Muscle layer of colon (tissue), 2 donors: ENCODE measurements around the gene PGK1.
"Not testable (repeated sequence)": the region's sequence is repeated elsewhere in the genome, so short reads cannot be mapped to it uniquely, and the experiment has no call there.

Experiments
- H3K27ac ChIP-seq: one replicate; pipeline ENCODE4 v1.7.0; 2013; ENCODE audit warnings: low read depth, mild to moderate bottlenecking, low read length, moderate library complexity
- H3K27me3 ChIP-seq, 2 donors: one replicate each; pipeline ENCODE4 v1.7.0; 2013; ENCODE audit warnings: low read length in 2 of 2, mild to moderate bottlenecking in 2 of 2; ENCODE audit not compliant: insufficient read depth in 2 of 2, control insufficient read depth in 1 of 2
- H3K36me3 ChIP-seq: one replicate; pipeline ENCODE4 v1.7.0; 2013; ENCODE audit warnings: mild to moderate bottlenecking, low read length; ENCODE audit not compliant: insufficient read depth
- H3K4me1 ChIP-seq: one replicate; pipeline ENCODE4 v1.7.0; 2013; ENCODE audit warnings: mild to moderate bottlenecking, low read length; ENCODE audit not compliant: insufficient read depth
- H3K4me3 ChIP-seq, 2 donors: one replicate each; pipeline ENCODE4 v1.7.0; 2013; ENCODE audit warnings: low read length in 2 of 2, low read depth in 1 of 2, mild to moderate bottlenecking in 1 of 2, moderate library complexity in 1 of 2
- H3K9ac ChIP-seq: one replicate; pipeline ENCODE4 v1.7.0; 2013; ENCODE audit warnings: low read length
- H3K9me3 ChIP-seq: one replicate; pipeline ENCODE4 v1.7.0; 2013; ENCODE audit warnings: mild to moderate bottlenecking, low read length
- donor health status: abdominal sarcoma.
- donor health status: Adenocarcinoma of cecum.

The PGK1 gene

DNA sequence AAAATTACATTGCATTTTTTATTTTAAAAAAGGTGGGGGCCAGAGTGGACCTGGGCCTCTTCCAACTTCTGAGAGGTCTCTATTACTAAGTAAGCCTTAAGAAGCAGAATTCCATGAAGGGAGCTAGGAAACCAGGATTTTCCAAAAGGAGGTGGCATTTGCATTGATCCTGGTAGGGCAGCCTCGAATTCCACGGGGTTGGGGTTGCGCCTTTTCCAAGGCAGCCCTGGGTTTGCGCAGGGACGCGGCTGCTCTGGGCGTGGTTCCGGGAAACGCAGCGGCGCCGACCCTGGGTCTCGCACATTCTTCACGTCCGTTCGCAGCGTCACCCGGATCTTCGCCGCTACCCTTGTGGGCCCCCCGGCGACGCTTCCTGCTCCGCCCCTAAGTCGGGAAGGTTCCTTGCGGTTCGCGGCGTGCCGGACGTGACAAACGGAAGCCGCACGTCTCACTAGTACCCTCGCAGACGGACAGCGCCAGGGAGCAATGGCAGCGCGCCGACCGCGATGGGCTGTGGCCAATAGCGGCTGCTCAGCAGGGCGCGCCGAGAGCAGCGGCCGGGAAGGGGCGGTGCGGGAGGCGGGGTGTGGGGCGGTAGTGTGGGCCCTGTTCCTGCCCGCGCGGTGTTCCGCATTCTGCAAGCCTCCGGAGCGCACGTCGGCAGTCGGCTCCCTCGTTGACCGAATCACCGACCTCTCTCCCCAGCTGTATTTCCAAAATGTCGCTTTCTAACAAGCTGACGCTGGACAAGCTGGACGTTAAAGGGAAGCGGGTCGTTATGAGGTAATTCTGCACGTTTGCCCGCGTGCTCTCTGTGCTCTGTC, at the start of gene PGK1:
TSS of gene PGK1 (plus strand) at position 626 of the 824 bp plus-strand sequence. CDS start at position 719, 93 bp downstream.
- peaks cover 16% of the 10 kb centered on the region for H3K4me1 ChIP-seq
- no peaks in the 10 kb centered on the region for H3K36me3 ChIP-seq
- peaks cover 0 to 5% of the 10 kb centered on the region in 2 donors for H3K27me3 ChIP-seq
- H3K9me3 ChIP-seq = no peaks in the 10 kb centered on the region
- peak within 1 kb of the TSS; percentile 42 for H3K9ac ChIP-seq
- H3K27ac ChIP-seq = peak within 1 kb of the TSS; percentile 80
- H3K4me3 ChIP-seq = peak within 1 kb of the TSS; percentile 27 to 69

DNA sequence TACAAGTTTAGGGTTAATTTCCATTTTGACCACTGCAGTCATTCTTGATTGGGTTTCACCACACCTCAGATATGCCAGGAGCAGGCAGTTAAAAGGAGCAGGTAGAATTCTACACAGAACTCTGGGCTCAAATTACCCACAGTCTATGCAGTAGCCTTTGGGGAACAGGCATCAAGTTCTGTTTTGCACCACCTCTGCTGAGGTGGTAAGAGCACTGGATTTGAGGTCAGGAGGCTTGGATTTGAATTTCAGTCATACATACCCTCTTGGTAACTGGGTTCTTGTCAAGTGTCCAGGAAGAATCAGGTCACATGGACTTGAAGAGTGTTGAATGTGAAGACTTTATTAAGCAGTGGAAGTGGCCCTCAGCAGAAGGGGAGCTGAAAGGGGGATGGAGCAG, 40.4 kb upstream of the PGK1 start:
- no peaks in the 10 kb centered on the region for H3K4me1 ChIP-seq
- H3K4me3 ChIP-seq = no peak overlapping the region
- H3K9me3 ChIP-seq = no peaks in the 10 kb centered on the region
- no peaks in the 10 kb centered on the region for H3K36me3 ChIP-seq
- no peak overlapping the region for H3K9ac ChIP-seq
- no peaks in the 10 kb centered on the region for H3K27me3 ChIP-seq
- H3K27ac ChIP-seq = no peak overlapping the region

DNA sequence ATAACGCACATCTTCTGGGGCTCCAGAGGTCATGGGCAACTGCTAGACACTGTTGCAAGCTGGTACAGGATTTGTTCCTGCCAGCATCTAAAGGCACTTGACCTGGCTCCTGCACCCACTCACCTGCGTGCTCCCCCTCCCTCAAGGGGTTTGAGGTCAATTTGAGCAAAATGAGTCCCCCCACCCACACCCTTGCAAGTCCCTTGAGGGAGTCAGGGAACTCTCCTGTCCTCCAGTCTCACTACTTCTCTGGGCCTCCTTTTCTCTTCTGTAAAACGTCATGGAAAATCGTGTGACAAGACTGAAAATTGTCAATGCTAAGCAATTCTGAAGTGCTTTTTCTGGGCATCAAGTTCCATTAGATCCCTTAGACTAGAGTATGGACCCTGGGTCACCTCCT, 39.9 kb upstream of the PGK1 start:
- no peak overlapping the region for H3K4me3 ChIP-seq
- H3K27ac ChIP-seq = no peak overlapping the region
- H3K9me3 ChIP-seq = no peaks in the 10 kb centered on the region
- H3K9ac ChIP-seq = no peak overlapping the region
- H3K36me3 ChIP-seq = no peaks in the 10 kb centered on the region
- no peaks in the 10 kb centered on the region for H3K27me3 ChIP-seq
- H3K4me1 ChIP-seq = no peaks in the 10 kb centered on the region

DNA sequence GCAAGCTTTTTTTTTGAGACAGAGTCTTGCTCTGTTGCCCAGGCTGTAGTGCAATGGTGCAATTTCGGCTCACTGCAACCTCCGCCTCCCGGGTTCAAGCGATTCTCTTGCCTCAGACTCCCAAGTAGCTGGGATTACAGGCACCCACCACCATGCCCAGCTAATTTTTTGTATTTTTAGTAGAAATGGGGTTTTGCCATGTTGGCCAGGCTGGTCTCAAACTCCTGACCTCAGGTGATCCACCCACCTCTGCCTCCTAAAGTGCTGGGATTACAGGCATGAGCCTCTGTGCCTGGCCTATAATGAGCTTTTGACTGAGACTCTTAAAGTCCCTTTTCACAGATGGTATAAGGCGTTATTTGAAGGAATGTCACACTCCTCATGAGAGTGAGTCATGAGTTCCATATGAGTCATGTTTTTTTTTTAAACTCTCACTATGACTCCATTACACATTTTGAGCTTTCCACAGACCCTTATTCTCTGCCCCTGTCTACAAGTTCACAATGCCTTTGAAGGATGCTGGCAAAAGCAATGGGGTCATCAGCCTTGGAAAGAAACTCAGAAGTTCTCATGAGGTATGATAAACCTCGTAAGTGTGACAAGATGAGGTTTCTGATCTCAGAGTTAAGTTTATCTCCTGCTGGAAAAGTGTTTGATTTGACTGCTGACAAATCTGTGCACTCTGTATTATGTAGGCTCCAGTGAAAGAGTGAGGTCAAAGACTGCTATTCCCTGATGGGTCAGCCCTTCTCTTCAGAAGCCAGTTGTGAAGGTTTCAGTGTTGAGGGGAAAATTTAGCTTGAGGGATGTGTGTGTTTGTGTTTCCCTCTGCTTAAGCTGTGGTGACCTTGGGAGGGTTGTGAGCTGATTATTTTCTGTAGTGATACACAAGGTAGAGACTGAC, 39.1 kb upstream of the PGK1 start:
- H3K4me1 ChIP-seq, H3K9me3 ChIP-seq, H3K9ac ChIP-seq, H3K4me3 ChIP-seq, H3K27me3 ChIP-seq, H3K27ac ChIP-seq, H3K36me3 ChIP-seq: not testable (repeated sequence)

DNA sequence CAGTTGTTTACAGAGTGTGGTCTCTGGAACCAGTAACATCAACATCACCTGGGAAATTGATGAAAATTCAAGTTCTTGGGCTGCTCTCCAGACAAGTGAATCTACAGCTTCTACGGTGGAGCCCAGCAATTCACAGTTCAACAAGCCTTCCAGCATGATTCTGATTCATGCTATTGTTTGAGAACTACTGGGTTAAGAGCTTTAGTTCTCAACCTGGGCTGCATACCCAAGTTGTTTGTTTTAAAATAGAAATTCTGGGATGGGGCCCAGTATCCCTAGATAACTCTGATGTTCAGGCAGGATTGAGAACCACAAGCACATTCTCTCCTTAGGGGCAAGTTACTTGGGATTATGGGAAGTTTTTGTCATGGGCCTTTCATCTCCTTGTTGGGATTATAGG, 37.9 kb upstream of the PGK1 start:
- Histone ChIP-seq H3K4me3 (no peak overlapping the region), H3K9me3 (no peaks in the 10 kb centered on the region), H3K4me1 (no peaks in the 10 kb centered on the region), H3K9ac (no peak overlapping the region), H3K36me3 (no peaks in the 10 kb centered on the region), H3K27ac (no peak overlapping the region), H3K27me3 (no peaks in the 10 kb centered on the region)

DNA sequence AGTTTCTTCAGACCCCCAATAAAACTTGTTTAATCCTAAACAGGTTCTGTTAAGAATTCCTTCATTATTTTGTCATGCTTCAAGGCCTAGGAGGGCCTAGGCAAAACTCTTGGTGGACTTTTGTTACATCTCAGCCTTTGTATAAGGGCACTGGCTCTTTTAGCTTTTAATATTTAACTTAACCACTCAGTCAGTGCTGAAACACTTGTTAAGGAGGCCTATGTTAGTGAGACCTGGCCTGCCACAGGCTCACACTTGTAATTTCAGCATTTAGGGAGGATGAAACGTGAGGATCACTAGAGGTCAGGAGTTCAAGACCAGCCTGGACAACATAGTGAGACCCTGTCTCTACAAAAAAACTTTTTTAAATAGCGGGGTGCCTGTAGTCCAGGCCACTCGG, 32.7 kb upstream of the PGK1 start:
- no peak overlapping the region for H3K4me3 ChIP-seq
- no peaks in the 10 kb centered on the region for H3K36me3 ChIP-seq
- no peaks in the 10 kb centered on the region for H3K4me1 ChIP-seq
- H3K27ac ChIP-seq = no peak overlapping the region
- no peak overlapping the region for H3K9ac ChIP-seq
- no peaks in the 10 kb centered on the region for H3K9me3 ChIP-seq
- H3K27me3 ChIP-seq = no peaks in the 10 kb centered on the region

DNA sequence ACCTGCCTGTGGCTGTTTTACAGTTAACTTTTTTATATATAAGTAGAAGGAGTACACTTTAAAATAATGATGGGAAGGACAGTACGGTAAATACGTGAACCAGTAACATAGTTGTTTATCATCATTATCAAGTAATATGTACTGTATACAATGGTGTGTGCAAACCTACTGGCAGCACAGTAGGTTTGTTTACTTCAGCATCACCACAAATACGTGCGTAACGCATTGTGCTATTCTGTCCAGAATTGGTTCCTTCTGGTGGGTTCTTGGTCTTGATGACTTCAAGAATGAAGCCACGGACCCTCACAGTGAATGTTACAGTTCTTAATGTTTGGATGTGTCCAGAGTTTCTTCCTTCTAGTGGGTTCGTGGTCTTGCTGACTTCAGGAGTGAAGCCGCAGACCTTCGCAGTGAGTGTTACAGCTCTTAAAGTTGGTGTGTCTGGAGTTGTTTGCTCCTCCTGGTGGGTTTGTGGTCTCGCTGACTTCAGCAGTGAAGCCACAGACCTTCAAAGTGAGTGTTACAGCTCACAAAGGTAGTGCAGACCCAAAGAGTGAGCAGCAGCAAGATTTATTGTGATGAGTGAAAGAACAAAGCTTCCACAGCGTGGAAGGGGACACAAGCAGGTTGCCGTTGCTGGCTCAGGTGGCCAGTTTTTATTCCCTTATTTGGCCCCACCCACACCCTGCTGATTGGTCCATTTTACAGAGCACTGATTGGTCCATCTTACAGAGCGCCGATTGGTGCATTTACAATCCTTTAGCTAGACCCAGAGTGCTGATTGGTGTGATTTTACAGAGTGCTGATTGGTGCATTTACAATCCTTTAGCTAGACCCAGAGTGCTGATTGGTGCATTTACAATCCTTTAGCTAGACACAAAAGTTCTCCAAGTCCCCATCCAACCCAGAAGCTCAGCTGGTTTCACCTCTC, 30.6 kb upstream of the PGK1 start:
- H3K4me3 ChIP-seq, H3K9ac ChIP-seq, H3K27ac ChIP-seq, H3K9me3 ChIP-seq, H3K4me1 ChIP-seq, H3K36me3 ChIP-seq, H3K27me3 ChIP-seq: not testable (repeated sequence)

DNA sequence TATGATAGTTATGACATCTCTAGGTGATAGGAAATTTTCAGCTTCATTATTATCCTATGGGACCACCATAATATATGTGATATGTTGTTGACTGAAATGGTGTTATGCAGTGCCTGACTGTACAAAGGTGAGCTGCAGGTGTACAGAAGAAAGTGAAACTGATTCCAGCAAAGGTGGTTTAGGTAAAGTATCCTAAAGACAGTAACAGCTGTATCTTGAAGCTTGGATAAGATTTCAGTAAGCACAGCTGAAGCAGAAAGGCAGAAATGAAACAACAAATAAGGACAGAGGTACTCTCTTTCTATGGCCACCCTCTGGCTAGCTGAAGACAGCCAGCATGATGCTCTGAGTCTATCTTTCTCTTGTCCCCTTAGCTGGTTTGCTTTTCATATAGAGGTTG, 30.0 kb upstream of the PGK1 start:
- H3K4me1 ChIP-seq = no peaks in the 10 kb centered on the region
- H3K4me3 ChIP-seq = no peak overlapping the region
- H3K9me3 ChIP-seq = no peaks in the 10 kb centered on the region
- no peaks in the 10 kb centered on the region for H3K36me3 ChIP-seq
- H3K9ac ChIP-seq = no peak overlapping the region
- H3K27ac ChIP-seq = no peak overlapping the region
- H3K27me3 ChIP-seq = no peaks in the 10 kb centered on the region

DNA sequence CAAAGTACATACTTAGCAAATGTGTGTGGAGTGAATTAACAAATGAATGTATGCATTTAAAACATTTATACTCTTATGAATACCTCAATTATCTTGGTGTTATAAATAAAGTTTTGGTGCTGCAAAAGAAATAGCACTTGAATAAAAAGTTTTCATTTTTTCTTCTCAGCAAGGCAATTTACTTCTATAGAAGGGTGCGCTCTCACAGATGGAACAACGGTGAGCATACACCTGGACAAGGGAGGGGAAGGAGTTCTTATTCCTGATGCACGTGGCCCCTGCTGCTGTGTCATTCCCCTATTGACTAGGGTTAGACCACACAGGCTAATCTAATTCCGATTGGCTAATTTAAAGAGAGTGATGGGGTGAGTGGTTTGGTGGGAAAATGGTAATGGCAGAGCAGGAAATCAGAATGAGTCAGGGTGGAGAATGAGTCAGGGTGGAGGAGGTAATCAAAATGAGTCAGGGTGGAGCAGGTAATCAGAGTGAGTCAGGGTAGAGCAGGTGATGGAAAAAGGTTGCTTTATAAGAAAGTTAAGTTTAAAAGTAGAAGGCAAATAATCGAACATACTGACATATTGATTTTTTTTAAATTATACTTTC, 28.2 kb upstream of the PGK1 start:
- no peaks in the 10 kb centered on the region for H3K9me3 ChIP-seq
- H3K36me3 ChIP-seq = no peaks in the 10 kb centered on the region
- no peaks in the 10 kb centered on the region for H3K27me3 ChIP-seq
- H3K4me3 ChIP-seq = no peak overlapping the region
- no peaks in the 10 kb centered on the region for H3K4me1 ChIP-seq
- no peak overlapping the region for H3K27ac ChIP-seq
- H3K9ac ChIP-seq = no peak overlapping the region

DNA sequence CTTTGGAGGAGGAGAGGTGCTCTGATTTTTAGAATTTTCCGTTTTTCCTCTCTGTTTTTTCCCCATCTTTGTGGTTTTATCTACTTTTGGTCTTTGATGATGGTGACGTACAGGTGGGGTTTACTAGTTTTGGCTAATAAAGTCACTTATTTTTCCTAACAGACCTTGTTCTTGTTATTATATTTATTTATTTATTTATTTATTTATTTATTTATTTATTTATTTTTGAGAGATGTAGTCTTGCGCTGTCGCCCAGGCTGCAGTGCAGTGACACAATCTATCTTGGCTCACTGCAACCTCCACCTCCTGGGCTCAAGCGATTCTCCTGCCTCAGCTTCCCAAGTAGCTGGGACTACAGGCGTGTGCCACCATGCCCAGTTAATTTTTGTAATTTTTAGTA, 22.6 kb upstream of the PGK1 start:
- H3K9me3 ChIP-seq, H3K27ac ChIP-seq, H3K36me3 ChIP-seq, H3K9ac ChIP-seq, H3K4me1 ChIP-seq, H3K4me3 ChIP-seq, H3K27me3 ChIP-seq: not testable (repeated sequence)

DNA sequence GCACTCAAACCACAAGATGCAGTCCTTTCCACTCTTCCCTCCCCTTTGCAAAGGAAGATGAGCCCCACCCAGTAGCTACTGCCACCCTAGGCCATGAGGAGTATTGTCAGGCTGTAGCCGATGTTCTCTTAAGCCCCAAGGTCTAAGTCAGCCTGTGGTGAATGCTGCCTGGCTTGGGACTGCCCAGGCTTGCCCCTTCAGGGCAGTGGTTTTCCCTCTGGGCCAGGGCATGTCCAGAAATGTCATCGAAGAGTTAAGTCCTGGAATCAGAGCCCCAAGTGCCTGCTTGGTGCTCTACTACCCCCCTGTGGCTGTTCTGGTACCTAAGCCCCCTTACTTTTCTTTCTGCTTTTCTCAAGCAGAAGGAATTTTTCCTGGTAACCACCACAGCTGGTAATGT, 11.8 kb upstream of the PGK1 start:
- H3K4me1 ChIP-seq = no peaks in the 10 kb centered on the region
- H3K27ac ChIP-seq = no peak overlapping the region
- H3K36me3 ChIP-seq = no peaks in the 10 kb centered on the region
- no peak overlapping the region for H3K4me3 ChIP-seq
- H3K9ac ChIP-seq = no peak overlapping the region
- H3K27me3 ChIP-seq = peaks cover 0 to 7% of the 10 kb centered on the region in 2 donors
- no peaks in the 10 kb centered on the region for H3K9me3 ChIP-seq
